SK-N-MC (cell line): ENCODE data around the gene FARS2.
"Not testable (repeated sequence)": the region's sequence is repeated elsewhere in the genome, so short reads cannot be mapped to it uniquely, and the experiment has no call there.

Experiments used
- EZH2 ChIP-seq: fragments of 200-600 bp; sonication (generic); IDR thresholded peaks from one replicate; pipeline ENCODE4 v1.6.1; 2017; ENCODE audit warnings: antibody characterized with exemption
- FOXP2 ChIP-seq: optimal IDR thresholded peaks from 2 replicates; pipeline ENCODE3; 2011; ENCODE audit warnings: mild to moderate bottlenecking, moderate library complexity; ENCODE audit not compliant: insufficient read depth; ENCODE audit errors: extremely low read length, control extremely low read depth
- POLR2AphosphoS5 ChIP-seq: IDR thresholded peaks from 2 replicates; pipeline ENCODE4 v1.6.1; 2012; ENCODE audit warnings: mild to moderate bottlenecking, low read depth, low read length, borderline replicate concordance

DNA sequence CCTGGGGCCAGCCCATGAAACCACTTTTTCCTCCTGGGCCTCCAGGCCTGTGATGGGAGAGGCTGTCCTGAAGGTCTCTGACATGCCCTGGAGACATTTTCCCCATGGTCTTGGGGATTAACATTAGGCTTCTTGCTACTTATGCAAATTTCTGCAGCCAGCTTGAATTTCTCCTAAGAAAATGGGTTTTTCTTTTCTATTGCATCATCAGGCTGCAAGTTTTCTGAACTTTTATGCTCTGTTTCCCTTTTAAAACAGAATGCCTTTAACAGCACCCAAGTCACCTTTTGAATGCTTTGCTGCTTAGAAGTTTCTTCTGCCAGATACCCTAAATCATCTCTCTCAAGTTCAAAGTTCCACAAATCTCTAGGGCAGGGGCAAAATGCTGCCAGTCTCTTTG, 535.2 kb downstream of the FARS2 start:
- not testable (repeated sequence) for TF ChIP-seq POLR2AphosphoS5, EZH2, FOXP2
